H9 (cell line): ENCODE measurements around the gene FGA. TPM values are rescaled to one million over a fixed set of nuclear protein-coding genes. Genes with fewer than 3 reads are reported as not detected.

ENCODE experiments used
- DNase-seq: peaks from one replicate; pipeline ENCODE4 v3.0.0-alpha.2; 2017
- H2AFZ ChIP-seq: one replicate; pipeline ENCODE4 v1.6.1; 2013; ENCODE audit warnings: mild to moderate bottlenecking, low read length, control low read depth, moderate library complexity
- H2AK5ac ChIP-seq: 2 replicates; pipeline ENCODE4 v1.6.1; 2013; ENCODE audit warnings: low read length, control low read depth, mixed read lengths; ENCODE audit not compliant: insufficient read length
- H2BK120ac ChIP-seq: one replicate; pipeline ENCODE4 v1.6.1; 2013; ENCODE audit warnings: low read depth, mild to moderate bottlenecking, low read length, control low read depth, inconsistent platforms; ENCODE audit not compliant: poor library complexity, severe bottlenecking
- H2BK12ac ChIP-seq: 2 replicates; pipeline ENCODE4 v1.6.1; 2013; ENCODE audit warnings: low read length, control low read depth, mixed read lengths, low read depth; ENCODE audit not compliant: insufficient read length
- H2BK15ac ChIP-seq: 2 replicates; pipeline ENCODE4 v1.6.1; 2013; ENCODE audit warnings: low read depth, low read length, control low read depth
- H2BK20ac ChIP-seq: one replicate; pipeline ENCODE4 v1.6.1; 2013; ENCODE audit warnings: low read depth, mild to moderate bottlenecking, low read length, control low read depth, inconsistent platforms; ENCODE audit not compliant: poor library complexity, severe bottlenecking
- H2BK5ac ChIP-seq: 2 replicates; pipeline ENCODE4 v1.6.1; 2013; ENCODE audit warnings: low read length, control low read depth, mixed read lengths; ENCODE audit not compliant: insufficient read length
- H3K14ac ChIP-seq: 2 replicates; pipeline ENCODE4 v1.6.1; 2013; ENCODE audit warnings: low read length, control low read depth; ENCODE audit not compliant: insufficient read depth
- H3K18ac ChIP-seq: 2 replicates; pipeline ENCODE4 v1.6.1; 2013; ENCODE audit warnings: low read depth, mild to moderate bottlenecking, mixed read lengths, low read length, control low read depth; ENCODE audit not compliant: insufficient read length
- H3K23ac ChIP-seq: 2 replicates; pipeline ENCODE4 v1.6.1; 2013; ENCODE audit warnings: low read length, control low read depth, mixed read lengths, low read depth; ENCODE audit not compliant: insufficient read length
- H3K23me2 ChIP-seq: 2 replicates; pipeline ENCODE4 v1.6.1; 2013; ENCODE audit warnings: low read depth, mild to moderate bottlenecking, mixed read lengths, low read length, control low read depth; ENCODE audit not compliant: insufficient read length, poor library complexity, severe bottlenecking
- H3K27ac ChIP-seq: 2 replicates; pipeline ENCODE4 v1.5.1; 2013; ENCODE audit warnings: low read length, control low read depth, mixed read lengths, low read depth; ENCODE audit not compliant: insufficient read length
- H3K27me3 ChIP-seq: 2 replicates; pipeline ENCODE4 v1.6.1; 2013; ENCODE audit warnings: low read length, control low read depth, inconsistent platforms; ENCODE audit not compliant: insufficient read depth
- H3K4ac ChIP-seq: 2 replicates; pipeline ENCODE4 v1.6.1; 2013; ENCODE audit warnings: low read depth, mild to moderate bottlenecking, control low read depth, inconsistent platforms, low read length, moderate library complexity
- H3K4me1 ChIP-seq: 2 replicates; pipeline ENCODE4 v1.6.1; 2013; ENCODE audit warnings: low read length, control low read depth, inconsistent platforms; ENCODE audit not compliant: insufficient read depth
- H3K4me2 ChIP-seq: 2 replicates; pipeline ENCODE4 v1.6.1; 2013; ENCODE audit warnings: low read length, control low read depth, mixed read lengths; ENCODE audit not compliant: insufficient read length, insufficient read depth
- H3K56ac ChIP-seq: 2 replicates; pipeline ENCODE4 v1.6.1; 2013; ENCODE audit warnings: low read depth, mild to moderate bottlenecking, mixed read lengths, low read length, control low read depth; ENCODE audit not compliant: insufficient read length
- H3K79me1 ChIP-seq: 2 replicates; pipeline ENCODE4 v1.6.1; 2013; ENCODE audit warnings: low read depth, mild to moderate bottlenecking, moderate library complexity, low read length, control low read depth, inconsistent platforms; ENCODE audit not compliant: insufficient read depth, poor library complexity, severe bottlenecking
- H3K79me2 ChIP-seq: 2 replicates; pipeline ENCODE4 v1.6.1; 2013; ENCODE audit warnings: low read length, control low read depth, inconsistent platforms; ENCODE audit not compliant: insufficient read depth
- H3K9ac ChIP-seq: 2 replicates; pipeline ENCODE4 v1.6.1; 2013; ENCODE audit warnings: low read length, control low read depth, mixed read lengths; ENCODE audit not compliant: insufficient read length; ENCODE audit errors: extremely low read depth
- H3K9me3 ChIP-seq: one replicate; pipeline ENCODE4 v1.6.1; 2013; ENCODE audit warnings: low read depth, low read length, inconsistent platforms; ENCODE audit not compliant: control insufficient read depth
- H3T11ph ChIP-seq: one replicate; pipeline ENCODE4 v1.6.1; 2013; ENCODE audit warnings: mild to moderate bottlenecking, low read length, control low read depth, inconsistent platforms
- H4K20me1 ChIP-seq: one replicate; pipeline ENCODE4 v1.6.1; 2013; ENCODE audit not compliant: control insufficient read depth, insufficient read length, insufficient read depth
- H4K5ac ChIP-seq: 2 replicates; pipeline ENCODE4 v1.6.1; 2013; ENCODE audit warnings: low read depth, mild to moderate bottlenecking, mixed read lengths, low read length, control low read depth; ENCODE audit not compliant: insufficient read length
- H4K8ac ChIP-seq: replicated peaks from 2 replicates; pipeline ENCODE4 v1.6.1; 2013; ENCODE audit warnings: low read length, control low read depth, mixed read lengths, low read depth; ENCODE audit not compliant: insufficient read length
- H4K91ac ChIP-seq: 2 replicates; pipeline ENCODE4 v1.6.1; 2013; ENCODE audit warnings: low read depth, mild to moderate bottlenecking, moderate library complexity, mixed read lengths, low read length, control low read depth; ENCODE audit not compliant: insufficient read length
- H3K27ac Mint-ChIP-seq, 3 experiments: 2 replicates in 2 of 3; 3 replicates in 1 of 3; pipeline ENCODE4 v1.8.0; 2020 to 2021; ENCODE audit warnings: mixed read lengths in 3 of 3, mild to moderate bottlenecking in 1 of 3, moderate library complexity in 1 of 3
- H3K27me3 Mint-ChIP-seq: 2 replicates; pipeline ENCODE4 v1.8.0; 2021; ENCODE audit warnings: low read depth, mild to moderate bottlenecking, moderate library complexity, mixed read lengths
- H3K36me3 Mint-ChIP-seq, 3 experiments: 2 replicates in 2 of 3; 3 replicates in 1 of 3; pipeline ENCODE4 v1.8.0; 2020 to 2021; ENCODE audit warnings: low read depth in 3 of 3, mixed read lengths in 3 of 3; ENCODE audit not compliant: insufficient read depth in 1 of 3
- H3K4me1 Mint-ChIP-seq, 2 experiments: 2 replicates each; pipeline ENCODE4 v1.8.0; 2020; ENCODE audit warnings: mixed read lengths in 2 of 2
- H3K4me3 Mint-ChIP-seq, 2 experiments: 2 replicates in 1 of 2; 3 replicates in 1 of 2; pipeline ENCODE4 v1.8.0; 2020 to 2021; ENCODE audit warnings: mild to moderate bottlenecking in 2 of 2, mixed read lengths in 2 of 2, moderate library complexity in 1 of 2
- H3K9me3 Mint-ChIP-seq, 2 experiments: 2 replicates in 1 of 2; 3 replicates in 1 of 2; pipeline ENCODE4 v1.8.0; 2020; ENCODE audit warnings: mild to moderate bottlenecking in 2 of 2, mixed read lengths in 2 of 2, moderate library complexity in 1 of 2
- CTCF ChIP-seq: fragments of 200-600 bp; sonication (generic); conservative IDR thresholded peaks from 3 replicates; pipeline ENCODE4 v1.8.0; 2021; ENCODE audit warnings: antibody characterized with exemption, mild to moderate bottlenecking
- WGBS: extraction: QIAGEN DNeasy Blood & Tissue Kit; methylation state at CpG from one replicate; pipeline ENCODE4 v1.1.7; 2013; ENCODE audit warnings: missing lambda C conversion rate, low lambda C conversion rate, mixed read lengths; ENCODE audit not compliant: insufficient read length; ENCODE audit errors: extremely low coverage; 5-methylcytosine and 5-hydroxymethylcytosine counted together
- total RNA-seq: library from RNA; stranded (reverse); gene quantifications from 2 replicates; pipeline ENCODE4 v1.2.1, GENCODE V29; 2021

FGA gene
- total RNA-seq, 1 experiment from 2014 or later = not detected

- Histone ChIP-seq H3K9ac (no peak overlapping the region), H3T11ph (no peak overlapping the region)
Observed at GRCh38 chr4:154551872-154552686, 38.5 kb downstream of the FGA start.

More at GRCh38 chr4:154551872-154552686, 38.5 kb downstream of the FGA start:
- no peaks in the 10 kb centered on the region for H4K20me1 ChIP-seq
- no peak overlapping the region for H3K56ac ChIP-seq
- H4K5ac ChIP-seq = no peak overlapping the region
- H2AFZ ChIP-seq = no peak overlapping the region
- no peaks in the 10 kb centered on the region for H3K27me3 ChIP-seq
- no peak overlapping the region for H4K8ac ChIP-seq
- H3K27ac ChIP-seq = no peak overlapping the region
- H3K4me1 ChIP-seq = peaks cover 3% of the 10 kb centered on the region; the same call in 1 of the 2 replicates
- peaks cover 5% of the 10 kb centered on the region for H3K23me2 ChIP-seq
- no peak overlapping the region for H2BK120ac ChIP-seq
- H3K79me1 ChIP-seq = no peaks in the 10 kb centered on the region
- no peak overlapping the region for H2AK5ac ChIP-seq
- H2BK5ac ChIP-seq = no peak overlapping the region
- Mint-ChIP-seq H3K27me3 (no peaks in the 10 kb centered on the region; the same call in 1 of the 2 replicates), H3K4me1 (peaks cover 10 to 11% of the 10 kb centered on the region in 2 experiments), H3K9me3 (no peaks in the 10 kb centered on the region; a peak in 1 of 5 replicates), H3K27ac (no peak overlapping the region), H3K36me3 (peaks cover 2 to 9% (median 8%) of the 10 kb centered on the region in 3 experiments; a peak in 6 of 7 replicates), H3K4me3 (no peak overlapping the region)
- no peak overlapping the region for H3K4me2 ChIP-seq
- DNase-seq = peak; percentile 69
- H2BK12ac ChIP-seq = no peak overlapping the region
- peaks cover 13% of the 10 kb centered on the region; the same call in 1 of the 2 replicates for H3K79me2 ChIP-seq
- H3K9me3 ChIP-seq = no peaks in the 10 kb centered on the region
- H3K14ac ChIP-seq = no peak overlapping the region
- H2BK20ac ChIP-seq = no peak overlapping the region
- no peak overlapping the region for H3K4ac ChIP-seq
- H3K23ac ChIP-seq = no peak overlapping the region
- TF ChIP-seq CTCF = peak; percentile 87
- no peak overlapping the region for H3K18ac ChIP-seq
- H4K91ac ChIP-seq = no peak overlapping the region
- WGBS = no CpG with 5 or more reads among the region's 6 CpGs
- H2BK15ac ChIP-seq = no peak overlapping the region
